NCI-H1436 treated with DMSO at 0.1 percent for 48 hours (cell line): ENCODE data around the gene PBX3.
"Not testable (repeated sequence)": the region's sequence is repeated elsewhere in the genome, so short reads cannot be mapped to it uniquely, and the experiment has no call there.

Experiments
- DNase-seq: peaks from one replicate; lab custom pipeline; 2025; lab: John Stamatoyannopoulos, UW

The PBX3 gene

DNA sequence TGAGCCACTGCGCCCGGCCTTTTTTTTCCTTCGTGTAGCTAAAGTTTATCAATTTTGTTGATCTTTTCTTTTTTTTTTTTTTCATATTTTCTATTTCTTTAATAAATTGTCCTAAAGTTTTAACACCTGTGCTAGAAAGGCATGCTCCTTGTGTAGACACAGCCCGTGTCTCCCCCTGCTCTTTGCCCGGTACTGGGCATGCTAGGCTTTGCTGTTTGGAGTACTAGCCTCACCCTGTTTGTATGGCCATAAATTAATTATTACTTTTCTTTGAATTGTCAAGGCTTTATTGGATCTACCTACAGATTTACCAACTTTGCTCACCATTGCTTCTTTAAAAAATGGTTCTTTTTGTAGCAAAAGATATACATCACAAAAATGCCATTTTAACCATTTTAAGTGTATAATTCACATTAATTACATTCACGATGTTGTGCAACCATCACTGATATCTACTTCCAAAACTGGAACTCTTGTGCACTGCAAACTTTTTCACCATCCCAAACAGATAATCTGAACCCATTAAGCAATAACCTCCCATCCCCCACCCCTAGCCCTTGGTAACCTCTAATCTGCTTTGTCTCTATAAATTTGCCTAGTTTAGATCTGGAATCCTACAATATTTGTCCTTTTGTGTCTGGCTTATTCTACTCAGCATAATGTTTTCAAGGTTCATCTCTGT is 31.5 kb downstream of the PBX3 start:
- not testable (repeated sequence) for DNase-seq

DNA sequence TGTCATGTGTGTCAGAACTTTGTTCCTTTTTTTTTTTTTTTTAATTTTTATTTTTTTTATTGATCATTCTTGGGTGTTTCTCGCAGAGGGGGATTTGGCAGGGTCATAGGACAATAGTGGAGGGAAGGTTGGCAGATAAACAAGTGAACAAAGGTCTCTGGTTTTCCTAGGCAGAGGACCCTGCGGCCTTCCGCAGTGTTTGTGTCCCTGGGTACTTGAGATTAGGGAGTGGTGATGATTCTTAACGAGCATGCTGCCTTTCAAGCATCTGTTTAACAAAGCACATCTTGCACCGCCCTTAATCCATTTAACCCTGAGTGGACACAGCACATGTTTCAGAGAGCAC is 32.0 kb downstream of the PBX3 start:
- DNase-seq: not testable (repeated sequence)

DNA sequence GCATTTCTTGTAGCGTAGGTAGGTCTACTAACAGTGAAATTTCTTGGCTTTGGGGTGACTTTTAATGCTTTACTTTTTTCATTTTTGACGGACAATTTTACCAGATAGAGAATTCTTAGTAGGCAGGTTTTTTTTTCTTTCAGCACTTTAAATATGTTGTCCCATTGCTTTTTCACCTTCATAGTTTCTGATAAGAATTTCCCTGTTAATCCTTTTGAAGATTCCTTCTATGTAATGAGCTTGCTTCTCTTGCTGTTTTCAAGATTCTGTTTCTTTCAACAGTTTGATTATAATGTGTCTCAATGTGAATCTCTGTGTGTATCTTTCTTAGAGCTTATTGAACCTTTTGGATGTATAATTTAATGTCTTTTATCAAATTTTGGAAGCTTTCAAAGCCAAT is 35.5 kb downstream of the PBX3 start:
- no peak for DNase-seq

DNA sequence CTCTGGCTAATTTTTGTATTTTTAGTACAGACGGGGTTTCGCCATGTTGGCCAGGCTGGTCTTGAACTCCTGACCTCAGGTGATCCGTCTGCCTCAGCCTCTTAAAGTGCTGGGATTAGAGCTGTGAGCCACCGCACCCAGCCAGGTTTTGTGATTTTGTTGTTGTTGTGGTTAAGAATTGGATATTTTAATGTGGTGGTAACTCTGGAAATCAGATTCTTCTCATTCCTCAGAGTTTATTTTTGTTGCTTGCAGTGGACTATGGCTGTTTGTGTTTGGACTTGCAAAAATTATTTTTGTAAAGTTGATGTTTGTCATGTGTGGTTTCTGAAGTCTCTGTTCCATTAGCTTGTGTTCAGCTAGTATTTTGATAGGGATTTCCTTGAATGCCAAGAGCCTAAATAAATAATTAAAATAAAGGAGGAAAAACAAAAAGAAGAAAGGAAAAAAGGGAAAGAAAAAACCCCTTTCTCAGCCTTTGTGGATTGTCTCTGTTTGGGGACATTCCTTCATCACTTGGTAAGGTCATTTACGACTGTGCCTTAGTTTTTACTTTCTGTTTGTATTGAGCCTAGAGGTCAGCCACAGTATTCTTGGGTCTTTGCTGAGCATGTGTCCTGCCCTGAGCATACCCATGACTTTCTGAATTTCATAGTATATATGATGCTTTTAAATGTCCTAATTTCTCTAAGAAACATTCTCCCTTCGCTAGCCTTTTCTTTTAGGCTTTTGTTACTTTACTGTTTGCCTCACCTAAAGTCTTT is 37.3 kb downstream of the PBX3 start:
- DNase-seq: no peak

DNA sequence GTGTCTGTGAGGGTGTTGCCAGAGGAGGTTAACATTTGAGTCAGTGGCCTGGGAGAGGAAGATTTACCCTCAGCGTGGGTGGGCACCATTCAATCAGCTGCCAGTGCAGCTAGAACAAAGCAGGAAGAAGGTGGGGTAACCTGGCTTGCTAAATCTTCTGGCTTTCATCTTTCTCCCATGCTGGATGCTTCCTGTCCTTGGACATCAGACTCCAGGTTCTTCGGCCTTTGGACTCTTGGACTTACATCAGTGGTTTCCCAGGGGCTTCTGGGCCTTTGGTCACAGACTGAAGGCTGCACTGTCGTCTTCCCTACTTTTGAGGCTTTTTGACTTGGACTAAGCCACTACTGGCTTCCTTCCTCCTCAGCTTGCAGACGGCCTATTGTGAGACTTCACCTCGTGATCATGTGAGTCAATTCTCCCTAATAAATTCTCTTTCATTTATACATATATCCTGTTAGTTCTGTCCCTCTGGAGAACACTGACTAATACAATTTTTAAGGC is 38.1 kb downstream of the PBX3 start:
- no peak for DNase-seq

DNA sequence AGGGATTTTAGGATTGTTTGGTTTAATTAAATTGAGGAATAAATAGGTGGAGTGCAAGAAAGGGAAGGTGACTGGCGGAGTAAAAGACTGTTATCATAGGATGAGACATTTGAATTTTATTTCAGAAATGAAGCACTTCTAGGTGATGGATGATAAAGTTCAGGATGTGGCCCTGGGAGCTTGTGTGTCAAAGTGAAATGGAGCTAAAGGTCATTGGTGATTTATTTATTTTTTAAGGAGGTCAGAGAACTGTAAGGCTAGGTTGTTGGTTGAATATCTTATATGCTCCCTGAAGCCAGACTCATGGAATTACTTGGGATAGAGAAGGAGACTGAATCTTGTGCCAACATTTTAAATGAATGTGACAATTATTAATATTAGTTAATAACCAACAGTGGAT is 40.5 kb downstream of the PBX3 start:
- DNase-seq: no peak

DNA sequence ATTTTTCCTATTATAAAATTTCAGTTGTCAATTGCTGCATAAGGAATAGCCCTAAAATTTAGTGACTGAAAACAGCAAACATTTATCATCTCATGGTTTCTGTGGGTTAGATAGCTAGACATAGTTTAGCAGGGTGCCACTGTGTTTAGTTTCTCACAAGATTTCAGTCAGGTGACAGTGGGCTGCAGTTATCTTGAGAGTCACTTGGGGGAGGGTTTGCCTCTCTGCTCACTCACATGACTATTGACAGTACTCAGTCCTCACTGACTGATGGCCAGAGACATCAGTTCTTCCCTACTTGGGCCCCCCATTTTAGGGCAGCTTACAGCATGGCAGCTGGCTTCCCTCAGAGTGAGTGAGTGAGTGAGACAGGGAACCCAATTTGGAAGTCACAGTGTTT is 42.0 kb downstream of the PBX3 start:
- no peak for DNase-seq

DNA sequence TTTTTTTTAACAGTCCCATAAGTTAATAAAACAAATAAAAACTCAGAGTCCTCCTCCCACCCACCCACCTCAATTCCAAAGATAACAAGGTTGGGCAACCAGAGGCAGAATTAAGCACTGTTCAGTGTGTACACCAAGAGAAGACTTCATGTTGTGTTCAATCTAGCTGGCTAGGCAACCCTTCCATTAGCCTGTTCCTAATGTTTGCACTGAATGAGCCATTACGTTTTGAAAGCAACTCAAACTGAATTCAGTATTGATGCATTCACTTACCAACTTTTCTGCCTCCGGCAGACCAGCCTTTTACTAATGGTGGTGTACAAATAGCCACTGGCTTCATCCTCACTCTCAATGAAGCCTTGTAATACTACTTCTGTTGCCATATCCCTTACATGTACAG is 47.5 kb downstream of the PBX3 start:
- DNase-seq: no peak

DNA sequence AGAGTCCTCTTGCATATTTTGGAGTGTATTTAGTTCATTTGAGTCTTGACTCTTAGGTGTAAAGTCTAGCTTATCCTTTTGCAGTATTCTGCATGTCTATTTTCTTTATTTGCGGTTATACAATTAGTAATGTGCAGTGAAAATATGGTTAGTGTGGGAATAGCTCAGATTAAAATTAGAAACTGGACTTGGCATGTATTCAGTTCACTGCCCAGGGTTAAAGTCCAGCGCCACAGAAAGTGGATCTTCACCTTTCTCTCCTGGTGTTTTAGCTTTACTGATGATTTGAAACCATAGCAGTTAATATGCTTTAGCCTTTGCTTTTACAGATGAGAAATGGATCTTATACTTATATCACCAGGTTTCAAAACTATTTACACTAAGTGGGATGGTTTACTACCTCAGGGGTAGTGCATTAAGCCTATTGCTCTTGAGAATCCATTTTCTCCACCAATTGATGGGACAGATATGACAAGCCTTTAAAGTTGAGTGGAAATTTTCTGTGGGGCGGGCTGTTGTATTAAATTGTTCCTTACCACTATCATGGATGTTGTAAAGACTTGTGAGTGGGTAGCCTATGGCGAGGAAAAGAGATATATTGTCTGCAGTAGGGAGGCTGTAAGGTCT is 48.9 kb downstream of the PBX3 start:
- no peak for DNase-seq

DNA sequence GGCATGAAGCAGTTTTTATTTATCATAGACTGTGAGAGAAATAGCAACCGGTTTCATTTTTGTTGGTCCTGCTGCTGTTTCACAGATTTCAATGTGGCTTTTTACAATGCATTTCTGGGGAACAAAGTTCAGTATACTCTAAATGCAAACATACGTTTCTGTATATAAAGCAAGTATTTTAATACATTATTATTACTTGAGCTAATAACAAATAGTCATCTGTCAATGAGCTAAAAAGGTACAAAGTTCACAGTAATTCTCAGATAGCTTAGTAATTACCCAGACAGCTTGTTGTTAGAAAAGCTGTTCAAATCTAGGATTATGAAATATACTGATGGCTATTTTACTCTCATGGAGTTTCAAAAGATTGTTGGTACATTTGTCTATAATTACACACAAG is 50.8 kb downstream of the PBX3 start:
- DNase-seq: no peak

DNA sequence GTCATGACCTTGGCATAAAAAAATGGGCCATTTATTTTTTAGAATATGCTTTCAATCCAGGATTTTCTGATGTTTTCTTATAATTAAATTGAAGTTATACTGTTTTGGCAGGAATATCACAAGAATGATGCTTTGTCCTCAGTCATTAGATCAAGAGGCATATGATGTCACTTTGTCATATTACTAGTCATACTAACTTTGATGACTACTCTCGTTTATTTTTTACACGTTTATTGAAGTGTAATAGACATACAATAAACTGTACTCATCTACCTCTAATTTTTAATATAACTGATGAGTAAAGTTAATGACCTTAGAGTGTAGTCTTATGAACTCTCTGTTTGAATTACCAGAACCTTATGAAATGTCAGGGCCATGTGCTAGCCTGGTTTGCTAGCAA is 56.4 kb downstream of the PBX3 start:
- no peak for DNase-seq

DNA sequence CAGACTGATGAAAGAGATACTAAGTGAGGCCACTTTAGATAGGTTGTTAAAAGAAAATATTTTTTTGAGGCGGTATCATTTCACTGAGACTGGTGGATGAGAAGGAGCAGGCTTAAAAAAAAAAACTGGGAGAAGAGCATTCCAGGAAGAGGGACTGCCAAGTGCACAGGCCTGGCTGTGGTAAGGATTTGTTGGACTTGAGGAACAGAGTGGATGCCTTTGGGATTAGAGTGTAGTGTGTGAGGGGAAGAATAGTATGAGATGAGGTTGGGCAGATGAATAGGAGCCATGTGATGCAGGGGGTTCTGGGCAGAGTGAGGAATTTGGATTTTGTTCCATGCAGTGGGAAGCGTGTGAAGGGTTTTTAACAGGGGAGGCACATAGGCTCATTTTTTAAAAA is 57.9 kb downstream of the PBX3 start:
- no peak for DNase-seq

DNA sequence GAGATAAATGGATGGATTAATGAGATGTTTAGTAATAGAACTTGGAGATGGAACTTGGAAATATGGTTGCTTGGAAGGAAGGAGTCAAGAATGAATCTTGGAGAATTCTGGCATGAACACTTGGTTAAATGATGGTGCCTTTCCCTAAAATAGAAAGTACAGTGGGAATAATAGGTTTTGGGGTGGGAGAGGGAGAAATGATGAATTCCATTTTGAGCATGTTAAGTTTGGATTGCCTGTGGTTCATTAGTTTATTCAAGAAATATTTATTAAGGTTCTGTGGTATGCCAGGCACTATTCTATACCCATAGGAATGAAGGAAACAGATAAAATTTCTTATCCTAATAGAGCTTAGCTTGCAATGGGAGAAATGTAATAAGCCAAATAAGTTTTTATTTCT is 58.4 kb downstream of the PBX3 start:
- DNase-seq: no peak

DNA sequence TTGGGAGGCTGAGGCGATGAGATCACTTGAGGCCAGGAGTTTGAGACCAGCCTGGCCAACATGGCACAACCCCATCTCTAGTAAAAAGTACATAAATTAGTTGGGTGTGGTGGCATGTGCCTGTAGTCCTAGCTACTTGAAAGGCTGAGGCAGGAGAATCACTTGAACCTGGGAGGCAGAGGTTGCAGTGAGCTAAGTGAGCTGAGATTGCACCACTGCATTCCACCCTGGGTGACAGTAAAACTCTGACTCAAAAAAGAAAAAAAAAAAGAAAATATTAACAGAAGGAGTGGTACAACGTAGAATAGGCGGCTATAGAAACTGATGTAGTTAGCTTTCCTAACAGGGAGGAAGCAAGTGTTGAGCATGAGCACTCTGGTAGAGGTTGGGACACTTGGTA is 59.9 kb downstream of the PBX3 start:
- DNase-seq: no peak

DNA sequence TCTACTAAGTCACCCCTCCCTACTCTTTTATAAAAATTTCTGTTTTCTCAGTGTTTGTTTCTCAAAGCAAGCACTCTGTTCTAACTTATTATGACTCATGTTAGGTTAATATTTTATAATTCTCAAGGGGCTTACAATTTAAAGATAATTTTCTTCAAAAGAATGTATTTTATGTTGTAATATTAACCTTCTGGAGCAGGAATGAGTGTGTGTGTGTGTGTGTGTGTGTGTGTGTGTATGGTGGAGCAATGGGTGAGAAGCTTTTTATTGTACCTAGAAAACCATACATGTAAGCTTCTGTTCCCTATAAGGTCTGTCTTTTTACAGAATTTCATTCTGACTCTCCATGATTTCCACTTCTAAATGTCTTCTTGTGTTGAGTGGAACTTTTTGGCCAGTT is 63.0 kb downstream of the PBX3 start:
- DNase-seq: no peak

DNA sequence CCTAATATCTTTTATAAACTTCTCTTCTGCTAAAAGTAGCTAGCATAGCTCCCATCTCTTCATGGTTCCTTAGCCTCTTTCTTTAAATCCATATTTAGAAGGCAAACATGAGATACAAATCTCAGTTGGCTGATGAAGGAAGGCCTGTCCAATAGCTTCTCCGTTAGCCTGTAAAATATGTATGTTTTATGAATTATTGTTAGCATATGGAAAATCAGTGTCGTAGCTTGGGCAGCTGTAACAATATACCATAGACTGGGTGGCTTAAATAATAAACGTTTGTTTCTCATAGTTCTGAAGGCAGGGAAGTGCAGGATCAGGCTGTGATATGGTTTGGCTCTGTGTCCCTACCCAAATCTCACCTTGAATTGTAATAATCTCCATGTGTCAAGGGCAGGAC is 63.8 kb downstream of the PBX3 start:
- DNase-seq: no peak

DNA sequence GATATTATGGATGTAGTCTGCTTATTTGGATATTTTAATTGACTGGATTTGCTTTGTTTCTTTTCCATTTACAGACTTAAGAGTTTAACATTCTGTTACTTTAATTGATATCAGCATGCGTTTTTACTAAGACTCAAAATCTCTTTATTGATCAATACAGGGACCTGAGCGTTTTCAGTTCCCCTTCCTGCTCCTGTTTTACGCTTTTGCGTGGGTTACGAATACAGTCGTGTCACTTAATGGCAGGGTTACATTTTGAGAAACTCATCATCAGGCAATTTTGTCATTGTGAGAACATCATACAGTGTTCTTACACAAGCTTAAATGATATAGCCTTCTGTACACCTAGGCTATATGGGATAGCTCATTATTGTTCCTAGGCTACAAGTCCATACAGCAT is 65.2 kb downstream of the PBX3 start:
- no peak for DNase-seq

DNA sequence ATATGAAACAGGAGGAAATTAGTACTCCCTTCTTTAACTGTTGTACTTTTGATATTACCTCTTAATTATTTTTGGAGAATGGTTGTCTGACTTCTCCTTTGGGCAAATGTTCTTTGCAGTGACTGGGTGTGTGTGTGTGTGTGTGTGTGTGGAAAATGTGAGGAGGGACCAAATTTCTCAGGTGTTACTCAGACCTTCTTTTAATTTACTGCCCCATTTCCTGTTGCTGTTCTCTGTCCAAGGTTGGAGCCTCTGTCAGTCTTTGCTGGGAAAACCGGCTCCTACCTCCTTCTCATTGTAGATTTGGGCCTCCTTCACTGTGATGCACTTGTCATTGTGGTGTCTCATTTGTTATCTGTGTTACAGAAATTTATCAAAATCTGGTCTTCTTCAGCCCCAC is 68.4 kb downstream of the PBX3 start:
- DNase-seq: no peak

DNA sequence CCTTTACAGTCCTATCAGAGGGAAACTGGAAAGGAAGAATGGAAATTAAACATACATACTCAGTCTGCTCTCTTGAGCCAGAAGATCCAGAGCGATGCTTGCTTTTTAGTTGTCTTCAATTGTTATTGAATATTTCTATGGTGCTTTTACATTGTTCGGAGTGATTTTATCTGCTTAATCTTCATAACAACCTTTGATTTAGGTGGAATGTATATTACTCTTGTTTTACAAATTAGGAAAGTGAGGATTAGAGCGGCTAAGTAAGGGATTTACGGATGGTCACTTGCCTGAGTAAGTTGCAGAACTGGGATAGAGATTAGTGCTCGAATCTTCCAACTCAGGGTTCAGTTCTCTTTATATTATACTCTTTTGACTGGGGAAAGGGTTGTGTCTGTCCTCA is 69.1 kb downstream of the PBX3 start:
- no peak for DNase-seq

DNA sequence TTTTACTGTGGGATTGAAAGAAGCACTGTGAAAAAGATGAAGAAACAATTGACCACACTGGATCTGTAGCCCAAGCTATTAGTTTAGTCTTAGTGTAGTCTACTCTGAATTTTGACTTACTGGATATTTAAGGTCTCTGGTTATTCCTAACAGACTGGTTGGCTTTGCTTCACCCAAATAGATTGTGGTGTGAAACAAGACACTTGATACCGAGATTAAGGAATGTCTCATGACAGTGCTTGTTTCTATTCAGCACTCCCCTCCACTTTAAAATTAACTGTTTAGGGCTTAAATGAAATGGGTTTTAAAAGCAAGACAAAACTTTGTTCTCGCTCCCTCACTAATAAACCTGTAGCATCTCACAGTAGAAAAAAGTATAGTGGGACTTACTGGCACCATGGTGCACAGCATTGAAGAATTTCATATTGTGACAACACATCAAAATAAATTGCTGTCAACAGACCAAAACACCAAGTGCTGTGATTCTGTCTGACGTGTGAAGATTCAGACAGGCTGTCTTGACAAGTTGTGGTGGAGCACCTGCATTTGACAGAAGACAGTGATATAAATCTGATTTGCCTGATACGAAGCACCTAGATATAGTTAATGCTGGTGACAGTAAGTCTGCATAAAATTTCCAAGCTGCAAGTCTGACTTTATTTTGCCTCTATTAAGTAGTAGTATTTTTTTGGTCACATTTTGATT is 73.1 kb downstream of the PBX3 start:
- no peak for DNase-seq

DNA sequence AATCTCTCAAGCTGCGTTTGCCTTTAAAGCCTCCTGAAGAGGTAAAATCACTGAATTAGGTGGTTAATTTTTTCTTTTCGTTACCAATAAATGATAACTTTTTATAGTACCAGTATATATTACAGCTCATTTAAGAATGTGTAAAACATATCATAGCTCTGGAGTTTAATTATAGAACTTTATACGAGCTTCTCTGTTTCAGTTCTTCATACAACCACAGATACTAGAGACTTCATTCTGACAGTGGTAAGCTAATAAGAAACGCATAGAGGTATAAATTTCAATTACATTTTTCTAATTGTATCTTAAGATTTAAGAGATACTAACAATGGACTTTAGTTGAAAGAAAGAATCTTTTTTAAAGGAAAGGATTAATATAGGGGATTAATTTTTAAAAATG is 73.9 kb downstream of the PBX3 start:
- no peak for DNase-seq

DNA sequence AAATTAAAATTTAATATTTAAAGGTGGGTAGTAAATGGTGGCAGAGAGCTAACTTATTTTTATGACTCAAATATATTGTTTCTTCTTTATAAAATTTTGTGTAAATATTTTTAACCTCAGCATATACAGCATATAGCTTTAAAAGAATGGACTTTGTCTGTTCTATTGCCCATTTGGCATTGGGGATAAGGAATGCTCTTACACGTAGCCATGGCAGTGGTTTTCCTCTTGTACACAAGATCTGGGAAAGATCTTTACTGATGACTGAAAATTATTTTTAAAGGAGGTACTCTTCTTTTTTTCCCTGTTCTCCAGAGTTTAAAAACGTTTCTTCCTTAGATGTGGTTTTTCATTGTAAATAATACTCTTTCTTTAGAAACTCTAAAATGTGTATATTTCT is 75.0 kb downstream of the PBX3 start:
- DNase-seq: no peak

DNA sequence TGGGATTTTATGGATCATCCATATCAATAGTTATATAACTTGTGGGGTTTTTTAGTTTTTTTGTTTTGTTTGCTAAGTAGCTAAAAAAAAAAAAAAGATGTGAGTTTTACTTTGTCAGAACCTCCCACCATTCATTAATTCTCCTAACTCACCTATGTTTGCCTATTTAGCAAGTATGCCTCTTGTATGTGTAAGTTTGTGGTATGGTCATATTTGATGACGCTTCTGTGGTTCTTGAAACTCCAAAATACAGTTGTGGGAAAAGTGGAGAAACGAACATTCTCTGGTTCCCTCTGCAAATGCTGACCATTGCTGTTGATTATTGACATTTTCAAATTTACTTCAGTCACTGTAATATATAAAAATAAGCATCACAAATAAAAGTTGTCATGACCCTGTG is 75.7 kb downstream of the PBX3 start:
- no peak for DNase-seq
